GM18907 (cell line): ENCODE results near the gene UBTD1.
"Not testable (repeated sequence)": the region's sequence is repeated elsewhere in the genome, so short reads cannot be mapped to it uniquely, and the experiment has no call there.

Source experiments
- ATAC-seq: cut with Tn5 transposase; IDR thresholded peaks from one replicate; pipeline ENCODE4 v1.9.1; 2021; ENCODE audit warnings: mild to moderate bottlenecking, moderate library complexity; ENCODE audit not compliant: unreplicated experiment

The UBTD1 gene

DNA sequence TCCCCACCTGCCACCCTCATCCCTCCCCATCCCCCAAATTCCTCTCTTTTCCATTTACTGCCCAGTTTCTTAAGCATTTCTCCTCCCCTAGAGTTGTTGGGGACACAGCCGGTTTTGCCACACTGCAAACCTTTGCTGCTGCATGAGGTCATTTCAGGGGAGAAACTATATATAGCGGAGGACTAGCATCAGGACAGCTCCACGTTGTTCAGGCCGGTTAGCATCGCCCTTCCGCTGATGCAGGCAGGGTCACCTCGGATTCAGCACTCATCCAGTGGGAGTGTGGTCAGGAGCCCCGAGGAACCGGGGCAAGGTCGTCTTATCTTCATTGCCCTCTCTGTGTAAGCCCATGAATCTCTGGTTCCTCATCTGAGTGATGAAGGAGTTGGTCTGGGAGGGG lies 15.6 kb downstream of the UBTD1 start:
- no peak for ATAC-seq

DNA sequence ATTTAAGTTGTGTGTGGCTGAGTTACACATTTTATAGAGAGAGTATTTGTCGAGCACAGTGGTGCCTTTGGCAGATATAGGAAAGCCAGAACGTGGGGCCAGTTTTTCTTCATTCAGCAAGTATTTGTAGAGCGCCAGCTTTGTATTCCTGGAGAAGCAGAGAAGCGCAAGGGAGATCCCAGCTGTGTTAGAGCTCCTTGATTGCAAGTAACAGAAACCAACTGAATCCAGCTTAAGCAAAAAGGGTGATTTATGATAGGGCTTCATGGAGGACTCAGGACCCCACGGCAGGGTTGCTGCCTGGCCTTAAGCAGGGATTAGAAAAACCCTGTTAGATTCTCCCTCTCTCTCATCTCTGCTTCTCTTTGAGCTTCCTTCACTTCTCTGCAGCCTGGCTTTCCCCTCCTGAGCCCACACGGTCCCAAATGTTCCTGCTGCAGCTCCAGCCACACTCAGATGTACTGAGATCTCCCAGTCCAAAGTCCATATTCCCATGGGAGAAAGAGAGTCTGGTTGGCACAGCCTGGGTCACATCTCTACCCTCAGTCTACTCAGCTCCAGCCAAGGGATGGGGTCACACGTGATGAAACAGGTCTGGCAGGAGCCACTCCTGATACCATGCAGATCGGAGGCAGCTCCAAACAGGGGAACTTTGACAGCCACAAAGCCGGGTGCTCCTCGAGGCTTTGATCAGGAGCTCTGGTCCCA lies 16.7 kb downstream of the UBTD1 start:
- no peak for ATAC-seq

DNA sequence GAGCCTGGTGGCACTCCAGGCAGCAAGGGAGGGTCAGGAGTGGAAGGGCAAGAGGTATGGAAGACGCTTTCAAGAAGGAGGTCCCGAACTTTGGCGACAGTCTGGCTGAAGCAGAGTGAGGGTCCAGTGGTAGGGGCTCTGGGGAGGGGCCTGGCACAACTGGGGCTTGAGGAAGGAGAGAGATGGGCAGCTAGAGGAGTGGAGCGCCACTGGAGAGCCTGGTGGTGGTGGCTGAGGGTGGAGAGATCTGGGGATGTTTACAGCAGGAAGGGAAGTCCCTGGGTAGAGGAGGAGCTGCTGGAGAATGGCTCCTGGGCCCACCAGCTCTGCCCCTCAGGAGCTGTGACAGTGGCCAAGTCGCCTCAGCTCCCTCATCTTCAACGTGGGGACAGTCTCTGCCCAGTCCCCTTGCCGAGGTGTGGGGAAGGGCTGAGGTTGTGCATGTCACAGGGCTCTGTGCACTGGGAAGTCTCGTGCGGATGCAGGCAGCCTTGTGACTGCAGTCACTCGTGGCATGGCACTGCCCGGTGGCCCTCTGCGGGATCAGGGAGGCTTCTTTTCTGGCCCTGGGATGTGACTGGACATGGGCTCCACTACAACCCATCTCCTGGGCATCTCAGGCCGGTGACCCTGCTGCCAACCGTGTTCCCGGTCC lies 18.5 kb downstream of the UBTD1 start:
- ATAC-seq, result no peak

DNA sequence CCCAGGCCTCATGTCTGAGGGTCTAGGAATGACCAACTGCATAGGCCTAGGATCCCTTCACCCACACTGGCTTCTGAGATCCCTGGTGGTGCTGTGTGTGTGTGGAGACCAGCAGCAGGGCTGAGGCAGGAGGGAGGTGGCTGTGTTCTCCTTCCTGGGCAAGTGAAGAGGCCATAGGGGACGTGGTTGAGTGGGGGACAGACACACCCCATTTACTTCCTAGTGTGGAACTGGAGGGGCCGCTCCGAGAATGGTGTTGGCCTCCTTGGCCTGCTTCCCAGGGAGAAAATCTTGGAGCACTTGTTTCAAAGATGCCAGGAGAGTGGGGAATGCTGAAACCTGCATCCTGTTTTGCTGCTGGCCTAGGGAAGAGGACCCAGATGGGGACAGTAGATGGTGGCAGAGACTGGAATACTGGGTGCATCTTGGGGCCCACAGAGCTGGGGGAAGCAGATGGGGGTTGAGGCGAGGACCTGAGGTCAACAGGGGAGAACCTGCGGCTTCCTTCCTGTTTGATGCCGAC lies 19.1 kb downstream of the UBTD1 start:
- ATAC-seq, result no peak

DNA sequence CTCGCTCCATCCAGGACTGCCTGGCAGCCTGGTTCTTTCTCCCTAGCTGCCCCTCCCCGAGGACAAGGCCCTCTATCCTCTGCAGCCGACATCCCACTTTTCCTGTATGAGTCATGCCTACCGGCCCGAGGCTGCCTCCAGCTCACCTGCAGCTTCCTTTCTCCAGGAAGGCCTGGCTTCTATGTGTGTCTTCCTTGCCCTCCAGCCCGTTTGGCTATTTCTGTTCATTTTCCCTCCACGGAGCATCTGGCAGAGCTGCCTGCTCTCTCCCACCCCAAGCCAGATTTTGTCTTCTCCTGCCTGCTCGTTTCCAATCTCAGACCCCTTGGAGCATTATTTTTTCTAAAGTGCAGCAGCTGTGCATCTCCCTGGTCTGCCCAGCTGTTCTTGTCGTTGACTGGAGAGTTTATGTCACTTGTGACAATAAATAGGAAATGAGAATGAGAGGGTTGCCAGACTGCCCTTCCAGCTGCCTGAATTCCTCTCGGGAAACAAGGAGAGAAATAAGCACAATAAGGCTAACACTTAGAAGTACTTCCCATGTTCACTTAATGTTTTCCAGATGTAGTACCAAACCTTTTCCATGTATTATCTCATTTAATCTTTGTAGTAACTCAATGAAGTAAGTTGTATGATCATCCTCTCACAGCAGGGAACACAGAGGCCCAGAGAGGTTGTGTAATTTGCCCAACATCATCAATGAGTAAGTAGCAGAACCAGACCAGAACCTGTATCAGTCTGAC lies 19.7 kb downstream of the UBTD1 start:
- ATAC-seq, result no peak

DNA sequence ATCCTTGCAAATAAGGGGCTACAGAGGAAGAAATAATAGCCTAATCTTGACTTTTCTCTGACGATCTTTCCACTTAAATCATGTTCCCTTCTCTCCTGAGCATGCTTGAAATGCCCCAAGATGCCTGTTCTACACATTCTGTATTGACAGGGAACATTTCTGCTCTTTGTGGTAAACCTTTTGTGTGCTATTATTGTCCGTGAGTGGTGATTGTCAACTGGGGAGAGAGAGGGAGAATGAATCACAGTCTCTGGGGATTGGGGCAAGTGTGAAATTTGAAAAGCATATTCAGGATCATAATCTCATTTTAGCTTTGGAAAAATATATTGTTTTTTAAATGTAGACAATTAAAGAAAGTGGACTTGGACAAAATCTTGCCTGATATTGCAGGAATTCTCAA lies 20.6 kb downstream of the UBTD1 start:
- ATAC-seq, result no peak

DNA sequence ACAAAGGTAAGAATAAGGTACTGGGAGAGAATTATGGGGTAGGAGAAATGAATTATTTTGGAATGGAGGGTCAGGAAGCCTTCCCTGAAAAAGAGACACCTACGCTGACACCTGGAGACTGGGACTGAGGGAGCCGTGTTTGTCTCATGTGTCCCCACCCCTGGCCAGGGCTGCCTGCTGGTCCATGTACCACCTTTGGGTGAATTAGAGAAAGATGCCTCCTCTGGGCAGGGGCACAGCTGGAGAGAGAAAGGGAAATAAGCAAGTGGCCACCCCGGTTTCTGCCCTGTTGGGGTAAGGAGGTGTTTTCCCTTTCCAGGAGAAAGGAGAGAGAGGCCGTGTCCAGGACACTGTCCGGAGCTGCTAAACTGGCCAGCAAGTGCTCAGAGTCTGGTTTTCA lies 21.8 kb downstream of the UBTD1 start:
- no peak for ATAC-seq

DNA sequence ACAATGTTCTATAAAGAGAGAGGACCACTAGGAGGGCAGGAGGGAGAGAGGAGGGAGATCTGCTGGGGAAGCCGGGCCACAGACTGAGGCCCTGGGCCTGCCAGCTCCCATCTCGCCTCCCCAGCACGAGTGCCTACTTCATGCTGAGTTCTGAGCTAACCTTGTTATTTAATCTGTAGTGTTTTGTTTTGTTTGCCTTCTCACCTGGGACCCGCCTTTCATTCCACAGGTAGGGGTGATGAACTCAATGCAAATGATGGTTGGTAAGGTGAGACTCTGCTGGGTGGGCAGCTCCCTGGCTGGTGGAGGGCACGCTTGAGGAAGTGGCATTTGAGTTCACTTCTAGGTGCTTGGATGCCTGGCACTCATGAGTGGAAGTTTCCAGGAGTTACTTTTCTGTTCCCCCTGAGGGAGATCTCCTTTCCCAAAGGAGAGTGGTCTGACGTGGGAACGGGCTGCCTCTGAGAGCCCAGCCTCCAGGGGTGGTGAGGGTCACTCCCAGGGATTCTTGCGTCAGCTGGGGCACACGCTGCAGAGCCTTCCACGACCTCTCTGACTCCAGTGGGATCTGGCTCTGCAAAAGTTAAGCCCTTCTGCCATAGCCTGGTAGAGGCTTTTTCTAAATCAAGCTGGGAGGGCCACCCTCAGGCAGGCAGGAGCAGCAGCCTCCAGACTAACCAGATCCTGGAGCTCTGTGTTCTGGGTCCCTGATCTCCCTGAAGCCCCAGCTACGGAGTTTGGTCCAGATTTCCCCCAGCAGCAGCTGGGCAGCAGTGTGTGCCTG lies 22.4 kb downstream of the UBTD1 start:
- no peak for ATAC-seq

DNA sequence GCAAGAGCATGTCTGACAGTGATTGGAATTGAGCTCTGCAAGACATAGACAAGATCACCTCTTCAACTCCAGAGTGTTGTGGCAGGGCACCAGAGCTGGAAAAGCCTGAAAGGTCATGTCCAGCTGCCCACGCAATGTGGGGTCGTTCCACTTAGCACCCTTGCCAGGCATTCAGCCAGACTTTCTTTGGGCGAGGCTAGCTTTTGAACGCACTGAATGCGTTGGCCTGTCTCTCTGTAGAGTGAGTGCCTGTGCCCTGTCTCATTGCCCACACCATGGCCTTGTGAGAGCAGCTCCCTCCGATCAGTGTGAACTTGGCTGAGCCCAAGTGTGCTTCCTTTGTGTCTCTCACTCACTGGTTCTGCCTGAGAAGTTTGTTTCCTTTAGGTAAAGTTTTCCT lies 23.3 kb downstream of the UBTD1 start:
- no peak for ATAC-seq

DNA sequence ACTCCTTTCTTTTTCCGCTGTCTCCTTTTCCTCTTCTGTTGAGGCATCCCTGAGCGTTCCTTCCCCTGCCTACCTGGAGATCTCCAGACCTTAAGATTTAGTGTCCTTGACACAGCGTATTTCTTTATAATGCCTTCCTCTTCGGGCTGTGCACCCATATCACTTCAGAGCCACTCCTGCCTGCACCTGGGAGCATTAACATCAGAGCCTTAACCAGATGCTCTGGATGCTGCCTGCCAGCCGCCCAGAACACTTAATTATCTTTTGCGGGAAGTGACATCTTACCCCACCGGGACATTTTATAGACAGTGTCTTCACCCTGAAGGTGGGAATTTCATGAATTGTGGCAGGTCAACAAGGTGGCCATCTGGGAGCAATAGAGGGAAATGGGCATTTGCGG lies 24.2 kb downstream of the UBTD1 start:
- no peak for ATAC-seq

DNA sequence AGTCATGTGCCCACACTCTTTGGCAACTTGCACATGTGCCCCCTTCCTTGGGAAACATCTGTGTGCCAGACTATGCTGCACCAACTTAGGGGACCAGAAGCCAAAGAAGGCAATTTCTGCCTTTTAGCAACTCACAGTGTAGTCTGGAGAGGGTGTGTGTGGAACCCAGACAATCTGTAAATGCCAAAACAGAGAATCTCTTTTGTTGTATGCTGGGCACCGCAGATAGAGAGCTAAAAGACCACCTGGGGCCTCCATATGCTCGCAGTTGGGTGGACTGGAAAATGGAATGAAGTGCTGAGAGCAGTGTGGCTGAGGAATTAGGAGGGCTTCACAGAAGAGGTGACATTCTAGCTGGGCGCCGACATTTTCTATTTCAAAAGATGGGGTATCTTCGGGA lies 26.4 kb downstream of the UBTD1 start:
- ATAC-seq, result no peak

DNA sequence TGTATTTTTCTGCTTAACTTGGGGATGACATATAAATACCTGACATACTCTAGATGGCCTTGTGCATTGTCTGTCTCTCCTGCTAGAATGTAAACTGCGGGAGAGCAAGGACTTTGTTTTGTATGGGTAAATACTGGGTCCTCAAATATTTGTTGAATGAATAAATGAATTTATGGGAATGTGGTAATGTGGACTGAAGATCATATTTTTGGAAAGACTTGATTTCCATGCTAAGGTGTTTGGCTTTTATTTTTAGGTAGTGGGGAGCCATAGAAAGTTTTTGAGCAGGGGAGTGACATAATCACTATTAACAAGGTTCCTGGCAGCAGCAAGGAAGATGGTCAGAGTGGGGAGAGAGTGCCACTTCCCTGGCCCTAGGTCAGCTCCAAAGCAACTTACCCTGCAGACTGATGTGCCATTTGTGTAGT lies 27.0 kb downstream of the UBTD1 start:
- no peak for ATAC-seq

DNA sequence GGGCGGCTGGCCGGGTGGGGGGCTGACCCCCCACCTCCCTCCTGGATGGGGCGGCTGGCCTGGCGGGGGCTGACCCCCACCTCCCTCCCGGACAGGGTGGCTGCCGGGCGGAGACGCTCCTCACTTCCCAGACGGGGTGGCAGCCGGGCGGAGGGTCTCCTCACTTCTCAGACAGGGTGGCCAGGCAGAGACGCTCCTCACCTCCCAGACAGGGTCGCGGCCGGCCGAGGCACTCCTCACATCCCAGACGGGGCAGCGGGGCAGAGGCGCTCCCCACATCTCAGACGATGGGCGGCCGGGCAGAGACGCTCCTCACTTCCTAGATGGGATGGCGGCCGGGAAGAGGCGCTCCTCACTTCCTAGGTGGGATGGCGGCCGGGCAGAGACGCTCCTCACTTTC lies 30.2 kb downstream of the UBTD1 start:
- not testable (repeated sequence) for ATAC-seq

DNA sequence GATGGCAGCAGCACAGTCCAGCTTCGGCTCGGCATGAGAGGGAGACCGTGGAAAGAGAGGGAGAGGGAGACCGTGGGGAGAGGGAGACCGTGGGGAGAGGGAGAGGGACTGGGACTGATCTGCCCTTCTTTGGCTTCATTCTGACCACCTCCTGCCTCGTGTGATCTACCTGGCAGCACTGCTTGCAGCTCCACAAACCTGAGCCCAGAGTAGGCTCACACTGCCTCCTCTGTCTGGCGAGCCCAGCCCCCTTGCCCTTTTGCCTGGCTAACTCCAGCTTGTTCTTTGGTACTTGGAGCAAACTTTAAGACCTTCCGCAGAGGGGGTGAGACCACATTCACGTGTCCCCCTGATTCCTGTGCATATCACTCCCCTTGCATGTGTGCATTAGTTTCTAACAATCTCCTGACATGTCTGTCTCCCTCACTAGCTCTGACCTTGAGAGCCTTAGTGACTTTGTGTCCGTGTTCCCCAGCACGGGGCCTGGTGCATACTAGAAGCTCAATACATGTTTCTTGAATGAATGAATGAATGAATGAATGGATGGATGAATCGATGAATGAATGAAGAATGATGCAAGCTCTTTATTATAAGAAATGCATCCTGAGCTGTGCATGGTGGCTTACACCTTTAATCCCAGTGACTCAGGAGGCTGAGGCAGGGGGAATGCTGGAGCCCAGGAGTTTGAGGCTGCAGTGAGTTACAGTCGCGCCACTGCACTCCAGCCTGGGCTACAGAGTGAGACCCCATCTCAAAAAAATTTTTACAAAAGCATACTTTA lies 31.2 kb downstream of the UBTD1 start:
- no peak for ATAC-seq

DNA sequence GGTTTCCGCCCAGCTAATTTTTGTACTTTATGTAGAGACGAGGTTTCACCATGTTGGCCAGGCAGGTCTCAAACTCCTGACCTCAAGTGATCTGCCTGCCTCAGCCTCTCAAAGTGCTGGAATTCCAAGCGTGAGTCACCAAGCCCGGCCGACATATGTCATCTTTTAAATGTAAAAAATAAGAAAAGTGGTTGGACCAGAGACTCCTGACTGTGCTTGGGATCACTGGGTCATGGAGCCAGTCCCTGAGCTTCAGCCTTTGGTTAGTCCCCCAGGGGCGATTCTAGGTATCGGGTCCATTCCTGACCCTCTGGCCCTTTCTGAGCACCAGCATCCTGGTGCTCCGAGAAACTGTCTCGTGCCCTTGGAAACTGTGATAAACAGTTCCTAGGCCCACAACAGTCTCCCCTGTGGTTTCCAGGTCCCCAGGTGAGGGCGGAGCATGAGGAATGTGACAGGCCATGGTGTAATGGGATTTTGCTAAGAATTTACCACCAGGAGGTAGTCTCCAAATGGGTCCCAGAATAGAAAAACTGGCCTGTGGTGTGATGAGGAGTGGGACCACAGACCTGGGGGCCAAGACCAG lies 32.8 kb downstream of the UBTD1 start:
- ATAC-seq, result no peak

DNA sequence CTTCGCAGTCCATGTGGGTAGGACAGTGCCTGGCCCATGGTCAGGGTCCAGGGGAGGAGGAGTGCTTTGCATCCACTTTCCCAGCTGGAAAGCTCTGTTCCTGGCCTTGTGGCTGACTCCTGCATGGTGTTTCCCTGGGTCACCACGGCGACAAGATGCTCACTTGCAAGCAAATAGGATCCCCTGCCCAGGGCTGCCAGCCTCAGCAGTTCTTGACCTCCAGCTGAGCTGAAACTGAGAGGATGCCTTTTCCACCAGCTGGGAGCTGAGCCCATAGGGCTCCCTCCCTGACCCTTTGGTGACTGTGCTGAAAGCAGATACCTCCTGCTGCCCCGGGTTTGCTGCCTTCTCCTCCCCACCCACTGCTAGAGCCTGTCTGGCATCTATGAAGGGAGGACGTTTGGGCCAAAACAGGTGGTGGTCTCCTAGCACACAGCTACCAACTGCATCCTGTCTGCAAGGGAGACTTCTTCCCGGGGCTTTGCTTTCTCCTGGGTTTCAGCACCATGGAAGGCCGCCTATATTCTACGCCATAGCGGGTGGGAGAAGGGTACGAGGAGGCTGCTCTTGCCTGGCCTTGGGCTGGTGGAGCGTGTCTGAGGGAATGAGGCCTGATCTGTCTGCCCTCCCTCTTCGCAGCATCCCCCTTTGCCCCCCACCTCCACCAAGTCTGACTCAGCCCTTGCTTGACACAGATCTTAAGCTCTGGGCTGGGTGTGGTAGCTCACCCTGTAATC lies 34.4 kb downstream of the UBTD1 start:
- no peak for ATAC-seq

DNA sequence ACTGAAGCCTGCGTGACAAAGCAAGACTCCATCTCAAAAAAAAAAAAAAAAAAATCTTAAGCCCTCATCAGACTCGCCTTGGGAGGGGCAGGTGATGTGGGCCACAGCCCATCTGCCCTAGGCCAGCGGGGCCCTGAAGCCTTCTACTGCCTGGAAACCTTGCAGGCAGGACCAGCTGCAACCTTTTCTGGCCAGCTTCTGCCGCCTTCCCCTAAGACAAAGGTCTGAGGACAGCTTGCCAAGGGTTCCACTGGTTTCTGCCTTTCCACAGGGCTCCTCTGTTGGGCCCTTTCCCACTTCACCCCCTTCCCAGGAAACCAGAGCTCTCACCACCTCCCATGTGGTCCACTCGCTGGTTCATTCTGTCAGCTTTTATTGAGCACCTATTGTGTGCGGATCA lies 35.2 kb downstream of the UBTD1 start:
- no peak for ATAC-seq

DNA sequence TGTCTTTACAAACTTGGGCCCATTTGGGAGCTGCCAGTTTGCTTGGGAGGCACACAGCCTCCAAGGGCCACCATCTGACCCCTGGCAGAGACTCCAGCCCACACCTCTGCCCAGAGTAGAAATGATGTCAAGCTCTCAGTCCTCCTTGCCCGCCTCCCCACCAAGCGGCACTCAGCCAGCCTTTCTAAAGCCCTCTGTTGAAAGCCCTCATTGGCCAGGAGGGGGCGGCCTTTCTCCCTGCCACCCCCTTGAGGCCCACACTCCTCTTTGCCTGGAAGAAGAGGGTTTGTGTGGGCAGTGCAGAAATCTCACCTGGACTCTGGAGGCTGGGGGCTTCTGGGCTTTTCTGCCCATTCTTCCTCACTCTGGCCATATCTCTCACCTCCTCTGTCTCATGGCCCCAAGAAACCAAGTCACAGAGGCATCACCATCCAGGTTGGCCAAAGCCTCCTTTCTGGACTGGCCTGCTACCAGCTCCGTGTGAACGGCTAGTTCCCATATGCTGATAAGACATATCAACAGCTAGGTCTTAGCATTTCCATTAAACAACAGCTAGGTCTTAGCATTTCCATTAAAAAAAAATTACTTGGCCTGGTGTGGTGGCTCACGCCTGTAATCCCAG lies 36.1 kb downstream of the UBTD1 start:
- no peak for ATAC-seq
